ENCODE measurements around the gene LRCOL1. TPM values are rescaled to one million over a fixed set of nuclear protein-coding genes. Genes with fewer than 3 reads are reported as not detected.

LRCOL1 gene
- total and polyA plus RNA-seq, 10 of the 15 experiments (the other 5 are each of a cell fraction or from before 2014, with no cell fraction given) = not detected

GRCh38 chr12:132659146-132659545 is 48.8 kb upstream of the LRCOL1 start:
- Histone ChIP-seq H3K27me3 (replicated peaks in 1 of 2; ENCODE audit: control insufficient read depth in 2 of 2, insufficient read depth in 2 of 2, low read length in 1 of 2) (no peaks in the 10 kb centered on the region), H3K27ac (ENCODE audit: control insufficient read depth, insufficient read depth) (no peak overlapping the region), H2AFZ (ENCODE audit: control insufficient read depth, low read depth, low read length) (no peak overlapping the region), H3K36me3 (ENCODE audit: control insufficient read depth in 2 of 2, insufficient read depth in 2 of 2, low read length in 1 of 2) (peaks cover 29 to 45% of the 10 kb centered on the region in 2 experiments; a peak in 3 of 4 replicates), H3K4me2 (ENCODE audit: control insufficient read depth, insufficient read depth) (no peak overlapping the region), H3K79me2 (ENCODE audit: control insufficient read depth, insufficient read depth, low read length) (no peaks in the 10 kb centered on the region), H3K9me3 (replicated peaks; ENCODE audit: control insufficient read depth, insufficient read depth, low read length) (no peaks in the 10 kb centered on the region), H4K20me1 (ENCODE audit: control insufficient read depth, insufficient read depth) (no peaks in the 10 kb centered on the region), H3K4me1 (ENCODE audit: control insufficient read depth, insufficient read depth, low read length) (no peaks in the 10 kb centered on the region), H3K4me3 (no peak overlapping the region), H3K9ac (ENCODE audit: control insufficient read depth, insufficient read depth, low read length) (no peak overlapping the region)
- ChIA-PET SMC1A (ENCODE audit: uncharacterized antibody, unreplicated experiment) (no interaction called here), RAD21 (ENCODE audit: unreplicated experiment) (no interaction called here), CTCF (no interaction called here), POLR2A (no interaction called here)
- intact Hi-C loops (cut with micrococcal nuclease; ENCODE audit: unreplicated experiment) (no loop called here), in situ Hi-C loops (cut with MboI) (no loop called here)
- no peak for FAIRE-seq
- no peak for DNase-seq (ENCODE audit: low read depth, low spot score)
- WGBS (ENCODE audit: insufficient coverage, insufficient replicate concordance, low lambda C conversion rate, missing lambda C conversion rate) = 86% methylated on average over 15 of the region's 16 CpGs
- no TSS peak for BruUV-seq (replicated peaks)
- ATAC-seq = no peak
- TF ChIP-seq CUX1 (IDR thresholded peaks at IDR 0.05; ENCODE audit: insufficient replicate concordance, low read depth, low read length) (no peak), IRF3 (IDR thresholded peaks at IDR 0.05) (no peak), ZNF687 (IDR thresholded peaks at IDR 0.05) (no peak), ZBTB40 (IDR thresholded peaks at IDR 0.05; ENCODE audit: borderline replicate concordance) (no peak)
